ENCODE measurements around the gene DAGLB.

- TF ChIP-seq, protein P1, sequence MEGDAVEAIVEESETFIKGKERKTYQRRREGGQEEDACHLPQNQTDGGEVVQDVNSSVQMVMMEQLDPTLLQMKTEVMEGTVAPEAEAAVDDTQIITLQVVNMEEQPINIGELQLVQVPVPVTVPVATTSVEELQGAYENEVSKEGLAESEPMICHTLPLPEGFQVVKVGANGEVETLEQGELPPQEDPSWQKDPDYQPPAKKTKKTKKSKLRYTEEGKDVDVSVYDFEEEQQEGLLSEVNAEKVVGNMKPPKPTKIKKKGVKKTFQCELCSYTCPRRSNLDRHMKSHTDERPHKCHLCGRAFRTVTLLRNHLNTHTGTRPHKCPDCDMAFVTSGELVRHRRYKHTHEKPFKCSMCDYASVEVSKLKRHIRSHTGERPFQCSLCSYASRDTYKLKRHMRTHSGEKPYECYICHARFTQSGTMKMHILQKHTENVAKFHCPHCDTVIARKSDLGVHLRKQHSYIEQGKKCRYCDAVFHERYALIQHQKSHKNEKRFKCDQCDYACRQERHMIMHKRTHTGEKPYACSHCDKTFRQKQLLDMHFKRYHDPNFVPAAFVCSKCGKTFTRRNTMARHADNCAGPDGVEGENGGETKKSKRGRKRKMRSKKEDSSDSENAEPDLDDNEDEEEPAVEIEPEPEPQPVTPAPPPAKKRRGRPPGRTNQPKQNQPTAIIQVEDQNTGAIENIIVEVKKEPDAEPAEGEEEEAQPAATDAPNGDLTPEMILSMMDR (IDR thresholded peaks at IDR 0.05; ENCODE audit: low read depth, low read length, poor library complexity, severe bottlenecking), result no peak
- TF ChIP-seq EZH2phosphoT487 (IDR thresholded peaks at IDR 0.05; ENCODE audit: borderline replicate concordance, low read length), result no peak
These were observed 5.6 kb downstream of the DAGLB start for GRCh38 chr7:6442114-6442513.
